Medulla oblongata (tissue), 1 donor: ENCODE data around the gene RASSF7.

Experiments used
- DNase-seq: peaks from one replicate; pipeline ENCODE4 v3.0.0-alpha.2; 2015; ENCODE audit errors: extremely low spot score

Gene RASSF7

DNA sequence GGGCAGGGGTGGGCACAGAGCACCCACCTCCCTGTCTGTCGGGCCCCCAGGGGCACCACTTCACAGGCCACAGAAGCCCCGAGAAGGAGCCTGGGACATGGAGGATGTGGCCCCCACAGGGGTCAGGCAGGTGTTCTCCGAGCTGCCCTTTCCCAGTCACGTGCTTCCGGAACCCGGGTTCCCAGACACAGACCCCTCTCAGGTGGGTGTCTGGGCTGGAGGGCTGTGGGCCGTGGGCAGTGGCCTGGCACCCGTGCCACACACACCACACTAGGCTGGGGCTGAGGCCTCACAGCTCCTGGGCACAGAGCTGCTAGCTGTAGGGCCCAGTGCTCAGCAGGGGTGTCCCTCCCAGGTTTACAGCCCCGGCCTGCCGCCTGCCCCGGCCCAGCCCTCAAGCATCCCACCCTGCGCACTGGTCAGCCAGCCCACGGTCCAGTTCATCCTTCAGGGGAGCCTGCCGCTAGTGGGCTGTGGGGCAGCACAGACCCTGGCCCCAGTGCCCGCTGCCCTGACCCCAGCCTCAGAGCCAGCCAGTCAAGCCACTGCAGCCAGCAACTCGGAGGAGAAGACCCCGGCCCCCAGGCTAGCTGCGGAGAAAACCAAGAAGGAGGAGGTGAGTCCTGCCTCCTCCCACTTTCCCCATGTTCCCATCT, 49.5 kb downstream of the RASSF7 start:
- no peak for DNase-seq

DNA sequence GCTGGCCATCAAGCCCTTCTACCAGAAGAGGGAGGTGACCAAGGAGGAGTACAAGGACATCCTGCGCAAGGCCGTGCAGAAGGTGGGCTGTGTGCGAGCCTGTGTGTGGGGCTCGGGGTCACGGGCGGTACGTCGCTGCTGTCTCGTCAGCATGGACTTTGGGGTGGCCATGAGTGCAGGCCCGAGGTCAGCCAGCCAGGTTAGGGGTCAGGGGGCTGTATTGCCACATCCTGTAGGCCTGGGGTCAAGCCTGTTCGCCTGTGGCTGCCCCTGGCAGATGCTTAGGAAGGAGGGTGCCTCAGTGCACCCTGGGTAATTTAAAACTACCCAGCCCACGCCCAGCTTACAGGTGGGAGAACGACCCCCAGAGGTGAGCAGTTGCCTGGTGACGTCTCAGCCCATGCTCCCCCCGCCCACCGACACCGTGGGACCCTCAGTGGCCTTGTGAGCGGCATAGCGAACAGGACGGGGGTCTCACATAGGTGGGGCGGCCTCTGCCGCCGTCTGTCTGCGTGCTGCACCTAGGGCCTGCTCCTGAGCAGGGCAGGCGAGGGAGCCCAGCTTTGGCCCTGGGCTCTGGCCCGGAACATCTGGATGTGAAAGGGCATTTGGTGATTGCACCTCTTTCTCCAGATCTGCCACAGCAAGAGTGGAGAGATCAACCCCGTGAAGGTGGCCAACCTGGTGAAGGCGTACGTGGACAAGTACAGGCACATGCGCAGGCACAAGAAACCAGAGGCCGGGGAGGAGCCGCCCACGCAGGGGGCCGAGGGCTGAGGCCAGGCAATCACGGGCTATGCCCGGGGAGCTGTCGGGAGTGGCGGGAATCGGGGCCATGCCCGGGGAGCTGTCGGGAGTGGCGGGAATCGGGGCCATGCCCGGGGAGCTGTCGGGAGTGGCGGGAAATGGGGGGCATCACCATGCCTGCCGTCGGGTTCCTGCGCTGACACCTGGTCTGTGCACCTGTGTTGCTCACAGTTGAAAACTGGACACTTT, 50.5 kb downstream of the RASSF7 start:
- DNase-seq: no peak

DNA sequence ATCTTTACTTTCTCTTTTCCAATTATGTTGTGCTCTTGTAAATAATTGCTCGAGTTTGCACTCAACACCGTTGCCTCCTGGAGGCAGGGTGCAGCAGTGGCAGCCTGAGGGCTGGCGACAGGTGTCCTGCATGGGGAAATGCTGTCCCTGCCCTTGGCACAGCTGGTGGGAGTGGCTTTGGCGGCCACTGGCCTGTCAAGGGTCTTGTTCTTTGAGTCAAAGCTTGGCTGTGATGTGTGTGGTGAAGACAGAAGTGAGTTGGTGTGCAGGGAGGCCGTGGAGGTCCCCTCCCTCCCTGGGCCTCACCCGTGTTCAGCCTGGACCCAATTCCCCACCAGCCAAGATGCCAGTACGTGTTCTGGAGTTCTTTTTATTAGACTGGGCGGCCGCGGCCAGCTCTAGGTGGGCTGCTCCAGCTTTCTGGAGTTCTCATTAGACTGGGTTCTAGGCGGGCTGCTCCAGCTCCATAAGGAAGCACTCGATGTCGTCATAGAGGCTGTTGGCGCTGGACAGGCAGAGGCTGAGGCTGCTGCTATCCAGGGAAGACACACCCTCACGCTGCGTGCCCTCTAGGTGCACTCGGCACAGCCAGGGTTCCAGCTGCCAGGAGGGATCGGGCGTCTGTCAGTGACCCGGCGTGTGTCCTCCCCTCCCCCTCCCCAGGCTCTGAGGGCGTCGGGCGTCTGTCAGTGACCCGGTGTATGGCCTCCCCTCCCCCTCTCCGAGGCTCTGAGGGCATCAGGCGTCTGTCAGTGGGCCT, 51.6 kb downstream of the RASSF7 start:
- no peak for DNase-seq

DNA sequence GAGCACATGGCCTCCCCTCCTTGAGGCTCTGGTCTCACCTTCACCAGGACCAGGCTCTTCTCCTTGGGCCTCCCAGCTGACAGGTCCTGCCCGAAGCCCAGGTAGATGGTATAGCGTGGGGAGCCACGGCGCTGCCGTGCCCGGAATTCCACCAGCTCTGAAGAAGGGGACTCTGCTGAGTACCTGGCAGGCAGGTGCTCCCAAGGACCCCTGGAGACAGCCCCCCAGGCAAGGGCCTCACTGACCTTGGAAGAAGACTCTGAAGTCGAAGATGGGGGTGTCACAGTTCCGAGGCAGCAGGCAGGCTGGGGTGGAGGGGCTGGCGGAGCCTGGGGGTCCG, 52.2 kb downstream of the RASSF7 start:
- DNase-seq: no peak

DNA sequence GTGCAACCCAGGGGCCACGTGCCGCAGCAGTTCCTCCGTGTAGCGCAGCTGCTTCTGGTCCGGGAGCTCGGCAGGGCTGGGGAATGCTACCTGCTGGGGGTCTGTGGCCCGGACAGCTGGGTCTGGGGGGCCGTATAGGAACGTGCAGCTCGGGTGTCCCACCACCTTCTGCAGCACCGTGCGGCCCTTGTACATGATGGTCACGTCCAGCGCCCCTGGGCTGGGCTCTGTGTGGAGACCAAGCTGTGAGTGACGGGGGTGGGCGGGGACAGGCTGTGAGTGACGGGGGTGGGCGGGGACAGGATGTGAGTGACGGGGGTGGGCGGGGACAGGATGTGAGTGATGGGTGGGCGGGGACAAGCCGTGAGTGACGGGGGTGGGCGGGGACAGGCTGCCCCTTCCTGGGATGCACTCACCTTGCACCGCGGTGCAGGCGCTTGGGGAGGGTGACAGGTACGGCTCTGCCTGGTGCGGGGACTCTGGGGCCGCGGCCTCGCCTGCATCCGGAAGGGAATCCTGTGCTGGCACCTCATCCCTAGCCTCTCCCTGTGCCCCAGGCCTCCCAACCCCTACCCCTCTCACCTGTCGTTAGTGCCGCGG, 52.7 kb downstream of the RASSF7 start:
- no peak for DNase-seq
